ENCODE measurements around the gene XPO4.

DNA sequence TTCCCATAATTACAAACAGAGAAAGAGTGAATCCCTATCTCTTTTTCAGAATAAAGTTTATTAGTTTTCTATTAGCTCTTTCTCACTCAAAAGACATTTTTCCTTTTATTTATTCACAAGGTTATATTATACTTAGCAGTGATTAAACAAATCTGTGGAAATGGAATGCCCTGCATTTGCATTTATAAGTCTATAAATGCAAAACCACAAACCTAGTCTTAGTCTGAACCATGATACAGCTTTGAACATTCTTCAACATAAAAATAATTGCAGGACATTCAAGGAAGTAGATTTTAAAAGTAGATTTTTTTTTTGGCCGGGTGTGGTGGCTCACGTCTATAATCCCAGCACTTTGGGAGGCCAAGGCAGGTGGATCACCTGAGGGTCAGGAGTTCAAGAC lies 8.3 kb downstream of the XPO4 start:
- TF ChIP-seq, protein P1, sequence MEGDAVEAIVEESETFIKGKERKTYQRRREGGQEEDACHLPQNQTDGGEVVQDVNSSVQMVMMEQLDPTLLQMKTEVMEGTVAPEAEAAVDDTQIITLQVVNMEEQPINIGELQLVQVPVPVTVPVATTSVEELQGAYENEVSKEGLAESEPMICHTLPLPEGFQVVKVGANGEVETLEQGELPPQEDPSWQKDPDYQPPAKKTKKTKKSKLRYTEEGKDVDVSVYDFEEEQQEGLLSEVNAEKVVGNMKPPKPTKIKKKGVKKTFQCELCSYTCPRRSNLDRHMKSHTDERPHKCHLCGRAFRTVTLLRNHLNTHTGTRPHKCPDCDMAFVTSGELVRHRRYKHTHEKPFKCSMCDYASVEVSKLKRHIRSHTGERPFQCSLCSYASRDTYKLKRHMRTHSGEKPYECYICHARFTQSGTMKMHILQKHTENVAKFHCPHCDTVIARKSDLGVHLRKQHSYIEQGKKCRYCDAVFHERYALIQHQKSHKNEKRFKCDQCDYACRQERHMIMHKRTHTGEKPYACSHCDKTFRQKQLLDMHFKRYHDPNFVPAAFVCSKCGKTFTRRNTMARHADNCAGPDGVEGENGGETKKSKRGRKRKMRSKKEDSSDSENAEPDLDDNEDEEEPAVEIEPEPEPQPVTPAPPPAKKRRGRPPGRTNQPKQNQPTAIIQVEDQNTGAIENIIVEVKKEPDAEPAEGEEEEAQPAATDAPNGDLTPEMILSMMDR (IDR thresholded peaks at IDR 0.05; ENCODE audit: insufficient read depth, low read length), result no peak
- TF ChIP-seq, protein P2, sequence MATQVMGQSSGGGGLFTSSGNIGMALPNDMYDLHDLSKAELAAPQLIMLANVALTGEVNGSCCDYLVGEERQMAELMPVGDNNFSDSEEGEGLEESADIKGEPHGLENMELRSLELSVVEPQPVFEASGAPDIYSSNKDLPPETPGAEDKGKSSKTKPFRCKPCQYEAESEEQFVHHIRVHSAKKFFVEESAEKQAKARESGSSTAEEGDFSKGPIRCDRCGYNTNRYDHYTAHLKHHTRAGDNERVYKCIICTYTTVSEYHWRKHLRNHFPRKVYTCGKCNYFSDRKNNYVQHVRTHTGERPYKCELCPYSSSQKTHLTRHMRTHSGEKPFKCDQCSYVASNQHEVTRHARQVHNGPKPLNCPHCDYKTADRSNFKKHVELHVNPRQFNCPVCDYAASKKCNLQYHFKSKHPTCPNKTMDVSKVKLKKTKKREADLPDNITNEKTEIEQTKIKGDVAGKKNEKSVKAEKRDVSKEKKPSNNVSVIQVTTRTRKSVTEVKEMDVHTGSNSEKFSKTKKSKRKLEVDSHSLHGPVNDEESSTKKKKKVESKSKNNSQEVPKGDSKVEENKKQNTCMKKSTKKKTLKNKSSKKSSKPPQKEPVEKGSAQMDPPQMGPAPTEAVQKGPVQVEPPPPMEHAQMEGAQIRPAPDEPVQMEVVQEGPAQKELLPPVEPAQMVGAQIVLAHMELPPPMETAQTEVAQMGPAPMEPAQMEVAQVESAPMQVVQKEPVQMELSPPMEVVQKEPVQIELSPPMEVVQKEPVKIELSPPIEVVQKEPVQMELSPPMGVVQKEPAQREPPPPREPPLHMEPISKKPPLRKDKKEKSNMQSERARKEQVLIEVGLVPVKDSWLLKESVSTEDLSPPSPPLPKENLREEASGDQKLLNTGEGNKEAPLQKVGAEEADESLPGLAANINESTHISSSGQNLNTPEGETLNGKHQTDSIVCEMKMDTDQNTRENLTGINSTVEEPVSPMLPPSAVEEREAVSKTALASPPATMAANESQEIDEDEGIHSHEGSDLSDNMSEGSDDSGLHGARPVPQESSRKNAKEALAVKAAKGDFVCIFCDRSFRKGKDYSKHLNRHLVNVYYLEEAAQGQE (IDR thresholded peaks at IDR 0.05; ENCODE audit: insufficient replicate concordance, low read depth), result no peak
- no peak for TF ChIP-seq POLR2AphosphoS5 (IDR thresholded peaks at IDR 0.05; ENCODE audit: low read depth)
